Endothelial cell (in vitro differentiated cells): Measurements from ENCODE around the gene SLC4A8. TPM values are rescaled to one million over a fixed set of nuclear protein-coding genes. Genes with fewer than 3 reads are reported as not detected.

Experiments used
- DNase-seq: peaks from one replicate; pipeline ENCODE4 v3.0.0; 2021; ENCODE audit warnings: low spot score
- H3K27ac Mint-ChIP-seq: one replicate; pipeline ENCODE4 v1.8.0; 2021; ENCODE audit warnings: mixed read lengths, inconsistent platforms; ENCODE audit not compliant: unreplicated experiment
- H3K27me3 Mint-ChIP-seq: one replicate; pipeline ENCODE4 v1.8.0; 2021; ENCODE audit warnings: mild to moderate bottlenecking, moderate library complexity, mixed read lengths, inconsistent platforms; ENCODE audit not compliant: unreplicated experiment
- H3K36me3 Mint-ChIP-seq: one replicate; pipeline ENCODE4 v1.8.0; 2021; ENCODE audit warnings: mild to moderate bottlenecking, low read depth, mixed read lengths, inconsistent platforms; ENCODE audit not compliant: unreplicated experiment
- H3K4me1 Mint-ChIP-seq: one replicate; pipeline ENCODE4 v1.8.0; 2021; ENCODE audit warnings: mild to moderate bottlenecking, mixed read lengths, inconsistent platforms; ENCODE audit not compliant: unreplicated experiment
- H3K4me3 Mint-ChIP-seq: one replicate; pipeline ENCODE4 v1.8.0; 2021; ENCODE audit warnings: mild to moderate bottlenecking, mixed read lengths, inconsistent platforms; ENCODE audit not compliant: unreplicated experiment
- H3K9me3 Mint-ChIP-seq: one replicate; pipeline ENCODE4 v1.8.0; 2021; ENCODE audit warnings: mixed read lengths, inconsistent platforms; ENCODE audit not compliant: unreplicated experiment
- CTCF ChIP-seq: fragments of 200-600 bp; sonication (generic); IDR thresholded peaks from one replicate; pipeline ENCODE4 v1.5.0; 2021; ENCODE audit warnings: antibody characterized with exemption; ENCODE audit not compliant: unreplicated experiment
- total RNA-seq: library from RNA; stranded (reverse); fragmentation: NEBNext Ultra II Directional; extraction: Animal tissue kit (Norgen Biotek cat#: 25700); gene quantifications from one replicate; pipeline ENCODE4 v1.2.1, GENCODE V29; 2021; ENCODE audit not compliant: unreplicated experiment

Gene SLC4A8
- total RNA-seq, 1 donor from 2014 or later: 16.7 TPM

- H3K27me3 Mint-ChIP-seq: peaks cover 2% of the 10 kb centered on the region
- no peak for DNase-seq
- H3K4me1 Mint-ChIP-seq: peaks cover 47% of the 10 kb centered on the region
- no peaks in the 10 kb centered on the region for H3K9me3 Mint-ChIP-seq
- H3K36me3 Mint-ChIP-seq: no peaks in the 10 kb centered on the region
- no peak overlapping the region for H3K27ac Mint-ChIP-seq
- no peak for TF ChIP-seq CTCF
- H3K4me3 Mint-ChIP-seq: no peak overlapping the region
Observed at GRCh38 chr12:51428256-51428655, 3.6 kb downstream of the SLC4A8 start.

DNA sequence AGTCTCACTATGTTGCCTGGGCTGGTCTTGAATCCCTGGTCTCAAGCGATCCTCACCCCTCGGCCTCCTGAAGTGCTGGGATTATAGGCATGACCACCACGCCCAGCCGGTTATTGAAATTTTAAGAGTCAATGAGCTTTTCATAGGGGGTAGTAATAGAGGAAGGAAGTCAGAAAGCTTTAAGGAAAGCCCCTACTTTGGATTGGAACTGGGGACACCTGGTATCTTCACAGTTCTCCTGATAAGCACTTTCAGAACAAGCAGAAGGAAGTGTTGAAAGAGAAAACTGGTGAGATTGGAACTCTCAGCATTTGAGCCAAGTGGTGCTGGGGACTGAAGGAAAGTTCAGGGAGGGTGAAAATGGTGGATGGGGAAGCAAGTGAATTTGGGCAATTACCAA is 5.1 kb downstream of the SLC4A8 start:
- H3K4me3 Mint-ChIP-seq: no peak overlapping the region
- H3K27ac Mint-ChIP-seq: no peak overlapping the region
- H3K9me3 Mint-ChIP-seq: no peaks in the 10 kb centered on the region
- no peak for TF ChIP-seq CTCF
- H3K27me3 Mint-ChIP-seq: peaks cover 2% of the 10 kb centered on the region
- H3K4me1 Mint-ChIP-seq: peaks cover 55% of the 10 kb centered on the region
- DNase-seq: no peak
- no peaks in the 10 kb centered on the region for H3K36me3 Mint-ChIP-seq

DNA sequence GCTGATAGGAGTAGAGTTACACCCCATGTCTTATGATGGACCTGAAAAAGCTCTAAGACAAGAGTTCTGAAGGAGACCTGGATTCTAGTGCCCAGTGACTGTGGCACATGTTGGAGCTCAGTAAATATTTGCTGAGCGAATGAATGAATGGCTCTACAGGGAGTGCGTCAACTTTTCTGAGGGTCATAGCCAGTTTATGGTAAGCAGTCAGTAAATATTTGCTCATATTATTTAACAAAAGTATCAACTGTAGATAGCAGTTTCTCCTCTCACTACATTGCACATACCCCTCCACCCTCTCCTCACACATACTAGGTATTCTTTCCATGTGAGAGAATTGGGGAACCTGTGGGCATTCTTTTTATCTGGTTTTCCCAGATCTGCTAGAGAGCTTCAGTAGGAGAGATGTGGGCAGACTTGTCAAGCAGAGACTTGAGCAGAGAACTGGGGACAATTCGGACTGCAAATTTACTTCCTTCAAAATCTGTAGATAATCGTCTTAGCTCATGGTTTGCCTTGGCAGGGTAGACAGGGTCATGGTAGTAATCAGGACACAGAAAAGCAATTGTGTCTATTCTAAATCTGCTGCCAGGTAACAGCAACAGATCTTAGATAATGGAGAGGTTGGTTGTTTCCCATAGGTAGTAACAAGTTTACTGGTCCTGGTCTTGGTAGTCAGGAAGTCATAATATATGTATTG is 5.7 kb downstream of the SLC4A8 start:
- Mint-ChIP-seq H3K9me3 (no peaks in the 10 kb centered on the region), H3K27me3 (peaks cover 2% of the 10 kb centered on the region), H3K36me3 (no peaks in the 10 kb centered on the region), H3K4me1 (peaks cover 53% of the 10 kb centered on the region), H3K27ac (no peak overlapping the region), H3K4me3 (no peak overlapping the region)
- TF ChIP-seq CTCF: no peak
- no peak for DNase-seq

- no peaks in the 10 kb centered on the region for H3K9me3 Mint-ChIP-seq
- H3K27ac Mint-ChIP-seq: peak overlapping the region; percentile 72
- no peak for TF ChIP-seq CTCF
- no peaks in the 10 kb centered on the region for H3K36me3 Mint-ChIP-seq
- peaks cover 42% of the 10 kb centered on the region for H3K4me1 Mint-ChIP-seq
- H3K4me3 Mint-ChIP-seq: no peak overlapping the region
- H3K27me3 Mint-ChIP-seq: no peaks in the 10 kb centered on the region
- no peak for DNase-seq
Observed at GRCh38 chr12:51432921-51433320, 8.3 kb downstream of the SLC4A8 start.

GRCh38 chr12:51434305-51434704 is 9.7 kb downstream of the SLC4A8 start:
- Mint-ChIP-seq H3K36me3 (no peaks in the 10 kb centered on the region), H3K4me1 (peaks cover 41% of the 10 kb centered on the region), H3K27ac (no peak overlapping the region), H3K4me3 (no peak overlapping the region), H3K9me3 (no peaks in the 10 kb centered on the region), H3K27me3 (no peaks in the 10 kb centered on the region)
- no peak for DNase-seq
- TF ChIP-seq CTCF: no peak
